SU-DHL-6 (cell line): ENCODE measurements around the gene IQCM.

ENCODE experiments used
- H2AFZ ChIP-seq: fragments of 200-600 bp; sonication (generic); 2 replicates; pipeline ENCODE4 v1.6.1; 2014; ENCODE audit warnings: low read depth, mild to moderate bottlenecking, moderate library complexity, mixed read lengths, antibody characterized with exemption, low read length; ENCODE audit not compliant: severe bottlenecking
- H3F3A ChIP-seq: fragments of 200-600 bp; shearing (Covaris generic); 2 replicates; pipeline ENCODE4 v1.6.0; 2016; ENCODE audit warnings: antibody characterized with exemption, mild to moderate bottlenecking; ENCODE audit not compliant: insufficient read depth
- H3K27ac ChIP-seq: fragments of 200-600 bp; sonication (generic); 2 replicates; pipeline ENCODE4 v1.5.1; 2016; ENCODE audit warnings: low read depth, mild to moderate bottlenecking, low read length, moderate library complexity, mixed read lengths
- H3K27me3 ChIP-seq: fragments of 200-600 bp; sonication (generic), shearing (Covaris generic); 2 replicates; pipeline ENCODE4 v1.6.0; 2014; ENCODE audit warnings: mild to moderate bottlenecking, low read length
- H3K36me3 ChIP-seq: fragments of 200-600 bp; sonication (generic); 2 replicates; pipeline ENCODE4 v1.6.1; 2014; ENCODE audit warnings: mild to moderate bottlenecking, low read length, mixed read lengths
- H3K4me2 ChIP-seq: fragments of 300-600, 200-600 bp; shearing (Covaris generic), sonication (generic); 2 replicates; pipeline ENCODE4 v1.6.0; 2014; ENCODE audit warnings: low read length, low read depth, mild to moderate bottlenecking; ENCODE audit not compliant: poor library complexity, severe bottlenecking
- H3K4me3 ChIP-seq: fragments of 200-600 bp; sonication (generic); 2 replicates; pipeline ENCODE4 v1.5.1; 2014; ENCODE audit warnings: antibody characterized with exemption, low read length, mild to moderate bottlenecking, mixed read lengths; ENCODE audit not compliant: insufficient read depth, poor library complexity, severe bottlenecking
- H3K79me2 ChIP-seq: fragments of 200-600 bp; sonication (generic); 2 replicates; pipeline ENCODE4 v1.6.1; 2014; ENCODE audit warnings: mild to moderate bottlenecking, low read length, moderate library complexity; ENCODE audit not compliant: insufficient read depth
- H3K9ac ChIP-seq: fragments of 200-600 bp; sonication (generic); 2 replicates; pipeline ENCODE4 v1.7.0; 2014; ENCODE audit warnings: mild to moderate bottlenecking, low read length
- H3K9me2 ChIP-seq: fragments of 200-600 bp; sonication (generic); replicated peaks from 2 replicates; pipeline ENCODE4 v1.6.1; 2014; ENCODE audit warnings: low read length; ENCODE audit not compliant: insufficient read depth
- H3K9me3 ChIP-seq: fragments of 200-600 bp; sonication (generic); 2 replicates; pipeline ENCODE4 v1.6.1; 2014; ENCODE audit warnings: low read length, mixed read lengths; ENCODE audit not compliant: insufficient read depth
- H4K20me1 ChIP-seq: fragments of 200-600 bp; sonication (generic); 2 replicates; pipeline ENCODE4 v1.6.1; 2014; ENCODE audit warnings: low read depth, mild to moderate bottlenecking, antibody characterized with exemption, low read length, moderate library complexity, mixed read lengths
- EZH2phosphoT487 ChIP-seq: fragments of 200-600 bp; sonication (generic), shearing (Covaris generic); conservative IDR thresholded peaks from 2 replicates; pipeline ENCODE4 v1.6.1; 2018; ENCODE audit warnings: mild to moderate bottlenecking, antibody characterized with exemption, low read length, moderate library complexity, mixed read lengths
- TF ChIP-seq, protein P1 (sequence below): fragments of 200-600 bp; sonication (generic); IDR thresholded peaks from one replicate; pipeline ENCODE4 v1.5.1; 2017; ENCODE audit warnings: antibody characterized with exemption, mild to moderate bottlenecking, low read length, moderate library complexity; ENCODE audit not compliant: insufficient read depth, poor library complexity, severe bottlenecking

Gene IQCM

GRCh38 chr4:149706942-149707341 is 108.7 kb downstream of the IQCM start:
- Histone ChIP-seq H3K4me2 (no peak overlapping the region), H3K79me2 (no peaks in the 10 kb centered on the region), H4K20me1 (no peaks in the 10 kb centered on the region), H3K9me3 (no peaks in the 10 kb centered on the region), H3F3A (no peaks in the 10 kb centered on the region), H3K9ac (no peak overlapping the region), H2AFZ (no peak overlapping the region), H3K27ac (no peak overlapping the region), H3K9me2 (no peaks in the 10 kb centered on the region), H3K36me3 (no peaks in the 10 kb centered on the region), H3K27me3 (no peaks in the 10 kb centered on the region), H3K4me3 (no peak overlapping the region)
- TF ChIP-seq, protein P1, sequence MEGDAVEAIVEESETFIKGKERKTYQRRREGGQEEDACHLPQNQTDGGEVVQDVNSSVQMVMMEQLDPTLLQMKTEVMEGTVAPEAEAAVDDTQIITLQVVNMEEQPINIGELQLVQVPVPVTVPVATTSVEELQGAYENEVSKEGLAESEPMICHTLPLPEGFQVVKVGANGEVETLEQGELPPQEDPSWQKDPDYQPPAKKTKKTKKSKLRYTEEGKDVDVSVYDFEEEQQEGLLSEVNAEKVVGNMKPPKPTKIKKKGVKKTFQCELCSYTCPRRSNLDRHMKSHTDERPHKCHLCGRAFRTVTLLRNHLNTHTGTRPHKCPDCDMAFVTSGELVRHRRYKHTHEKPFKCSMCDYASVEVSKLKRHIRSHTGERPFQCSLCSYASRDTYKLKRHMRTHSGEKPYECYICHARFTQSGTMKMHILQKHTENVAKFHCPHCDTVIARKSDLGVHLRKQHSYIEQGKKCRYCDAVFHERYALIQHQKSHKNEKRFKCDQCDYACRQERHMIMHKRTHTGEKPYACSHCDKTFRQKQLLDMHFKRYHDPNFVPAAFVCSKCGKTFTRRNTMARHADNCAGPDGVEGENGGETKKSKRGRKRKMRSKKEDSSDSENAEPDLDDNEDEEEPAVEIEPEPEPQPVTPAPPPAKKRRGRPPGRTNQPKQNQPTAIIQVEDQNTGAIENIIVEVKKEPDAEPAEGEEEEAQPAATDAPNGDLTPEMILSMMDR = no peak
- TF ChIP-seq EZH2phosphoT487 = no peak

DNA sequence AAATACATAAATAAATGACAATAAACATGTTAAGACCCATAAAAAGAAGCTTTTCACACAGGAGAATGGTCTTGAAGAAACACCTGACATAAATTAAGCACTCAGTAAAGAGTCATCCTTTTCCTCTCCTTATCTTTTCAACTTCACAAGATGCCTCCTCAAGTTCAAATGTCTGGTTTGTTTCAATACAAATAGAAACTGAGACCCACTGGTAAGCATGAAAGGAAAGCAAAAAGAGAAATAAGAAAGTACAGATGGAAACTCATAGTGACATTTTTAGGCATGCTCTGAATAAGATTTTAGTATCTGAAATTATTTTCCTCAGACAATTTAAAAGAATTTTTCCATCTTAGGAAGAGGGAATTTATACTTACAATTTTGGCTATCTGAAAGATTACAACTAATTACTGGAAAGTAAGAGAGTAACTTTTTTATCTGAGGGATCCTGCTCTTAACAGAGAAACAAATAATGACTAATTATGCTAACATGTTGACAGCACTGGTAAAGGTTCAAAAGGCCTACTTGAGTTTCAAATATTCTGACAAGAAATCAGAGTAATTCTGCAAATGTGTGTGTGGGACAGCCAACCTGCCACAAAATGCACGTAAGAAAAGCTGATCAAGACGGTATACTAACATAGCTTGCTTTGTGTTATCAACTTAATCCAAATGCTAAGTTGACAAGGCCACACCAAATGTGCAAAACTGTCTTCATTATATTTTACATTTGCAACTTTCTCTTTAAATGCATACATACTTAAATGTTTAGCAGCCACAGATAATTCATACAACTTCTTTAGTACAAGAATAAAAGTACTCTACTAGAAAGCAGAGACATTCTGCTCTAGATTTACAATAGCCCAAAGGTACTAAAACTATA is 113.0 kb downstream of the IQCM start:
- Histone ChIP-seq H3K9me3 (no peaks in the 10 kb centered on the region), H3K9ac (no peak overlapping the region), H3K9me2 (no peaks in the 10 kb centered on the region), H3K4me2 (no peak overlapping the region), H3K4me3 (no peak overlapping the region), H3K27ac (no peak overlapping the region), H3K79me2 (no peaks in the 10 kb centered on the region), H3K36me3 (no peaks in the 10 kb centered on the region), H3K27me3 (no peaks in the 10 kb centered on the region), H3F3A (no peaks in the 10 kb centered on the region), H4K20me1 (no peaks in the 10 kb centered on the region), H2AFZ (no peak overlapping the region)
- TF ChIP-seq, protein P1 = no peak
- TF ChIP-seq EZH2phosphoT487 = no peak

GRCh38 chr4:149701435-149702156 is 114.0 kb downstream of the IQCM start:
- Histone ChIP-seq H3K4me2 (no peak overlapping the region), H3K79me2 (no peaks in the 10 kb centered on the region), H3K27me3 (no peaks in the 10 kb centered on the region), H3K9me2 (no peaks in the 10 kb centered on the region), H3K27ac (no peak overlapping the region), H3K9me3 (no peaks in the 10 kb centered on the region), H3K4me3 (no peak overlapping the region), H3K9ac (no peak overlapping the region), H4K20me1 (no peaks in the 10 kb centered on the region), H3K36me3 (no peaks in the 10 kb centered on the region), H2AFZ (no peak overlapping the region), H3F3A (no peaks in the 10 kb centered on the region)
- TF ChIP-seq EZH2phosphoT487 = no peak
- TF ChIP-seq, protein P1 = no peak
